Measurements from ENCODE around the gene TRAPPC14. TPM values are rescaled to one million over a fixed set of nuclear protein-coding genes. Genes with fewer than 3 reads are reported as not detected.

Gene TRAPPC14
- total and polyA plus RNA-seq, 4 experiments from 2014 or later, result 1.4 to 73.0 (median 37.1) TPM

- Histone ChIP-seq H3K27me3 (ENCODE audit: insufficient read depth, low read length) (no peaks in the 10 kb centered on the region), H3K4me3 (ENCODE audit: low read length in 2 of 2) (no peak overlapping the region), H3K4me1 (ENCODE audit: insufficient read depth, low read length) (peaks cover 71% of the 10 kb centered on the region), H3K9me3 (ENCODE audit: control insufficient read depth in 1 of 2, low read length in 2 of 2) (no peaks in the 10 kb centered on the region), H3K36me3 (ENCODE audit: insufficient read depth, low read length) (peaks cover 36% of the 10 kb centered on the region), H3K27ac (ENCODE audit: low read depth, low read length) (no peak overlapping the region)
- ChIA-PET POLR2A (ENCODE audit: partially characterized antibody) (interaction anchor here (1.2 to 6.4 kb wide), 3 partner anchors 14 to 24 kb away, joined by 3 to 53 read pairs (median 4); partner anchors contain the start of genes GAL3ST4, GPC2 and STAG3), CTCF (ENCODE audit: partially characterized antibody) (no interaction called here)
- Mint-ChIP-seq H3K27ac (peak overlapping the region in 1 of 7 donors; percentile 72), H3K9me3 (no peaks in the 10 kb centered on the region), H3K36me3 (peaks cover 17 to 53% of the 10 kb centered on the region in 2 donors), H3K27me3 (no peaks in the 10 kb centered on the region), H3K4me1 (peaks cover 26 to 70% (median 50%) of the 10 kb centered on the region in 4 donors), H3K4me3 (peak overlapping the region in 4 of 8 donors; percentile 3 to 29 (median 20))
- intact Hi-C loops (cut with micrococcal nuclease), result no loop called here
- no peak for DNase-seq
Observed at GRCh38 chr7:100153708-100154535, 4.6 kb downstream of the TRAPPC14 start.

- no peaks in the 10 kb centered on the region for H3K27me3 ChIP-seq (ENCODE audit: insufficient read depth, low read length)
- ChIA-PET POLR2A (ENCODE audit: partially characterized antibody) (interaction anchor here (6.5 kb wide), 1 partner anchor 13 kb away, joined by 95 read pairs; the partner anchor contains the start of gene GAL3ST4), CTCF (ENCODE audit: partially characterized antibody) (no interaction called here)
- H3K4me3 ChIP-seq (ENCODE audit: low read length in 2 of 2), result no peak overlapping the region
- DNase-seq, result no peak
- intact Hi-C loops (cut with micrococcal nuclease), result no loop called here
- H3K4me3 Mint-ChIP-seq, result peak overlapping the region in 1 of 8 donors; percentile 15
- no peaks in the 10 kb centered on the region for H3K9me3 ChIP-seq (ENCODE audit: control insufficient read depth in 1 of 2, low read length in 2 of 2)
- H3K27ac ChIP-seq (ENCODE audit: low read depth, low read length), result no peak overlapping the region
- peak overlapping the region in 4 of 7 donors; percentile 61 to 84 (median 68) for H3K27ac Mint-ChIP-seq
- peaks cover 70% of the 10 kb centered on the region for H3K4me1 ChIP-seq (ENCODE audit: insufficient read depth, low read length)
- H3K4me1 Mint-ChIP-seq, result peaks cover 32 to 74% (median 54%) of the 10 kb centered on the region in 4 donors
- peaks cover 17 to 57% of the 10 kb centered on the region in 2 donors for H3K36me3 Mint-ChIP-seq
- H3K36me3 ChIP-seq (ENCODE audit: insufficient read depth, low read length), result peaks cover 36% of the 10 kb centered on the region
- H3K27me3 Mint-ChIP-seq, result no peaks in the 10 kb centered on the region
- peaks cover 0 to 6% (median 0%) of the 10 kb centered on the region in 8 donors for H3K9me3 Mint-ChIP-seq
Observed at GRCh38 chr7:100152937-100153666, 5.4 kb downstream of the TRAPPC14 start.

- H3K4me3 Mint-ChIP-seq, result peak overlapping the region in 1 of 8 donors; percentile 29
- CTCF ChIA-PET (ENCODE audit: partially characterized antibody), result no interaction called here
- POLR2A ChIA-PET (ENCODE audit: partially characterized antibody), result interaction anchor here (6.5 kb wide), 1 partner anchor 13 kb away, joined by 95 read pairs; the partner anchor contains the start of gene GAL3ST4
- peaks cover 36% of the 10 kb centered on the region for H3K36me3 ChIP-seq (ENCODE audit: insufficient read depth, low read length)
- H3K27ac Mint-ChIP-seq, result peak overlapping the region in 6 of 7 donors; percentile 37 to 86 (median 79)
- peaks cover 14 to 53% of the 10 kb centered on the region in 2 donors for H3K36me3 Mint-ChIP-seq
- no peaks in the 10 kb centered on the region for H3K27me3 ChIP-seq (ENCODE audit: insufficient read depth, low read length)
- H3K27ac ChIP-seq (ENCODE audit: low read depth, low read length), result no peak overlapping the region
- H3K27me3 Mint-ChIP-seq, result no peaks in the 10 kb centered on the region
- H3K4me1 ChIP-seq (ENCODE audit: insufficient read depth, low read length), result peaks cover 69% of the 10 kb centered on the region
- H3K9me3 ChIP-seq (ENCODE audit: control insufficient read depth in 1 of 2, low read length in 2 of 2), result no peaks in the 10 kb centered on the region
- no peak overlapping the region for H3K4me3 ChIP-seq (ENCODE audit: low read length in 2 of 2)
- DNase-seq, result no peak
- intact Hi-C loops (cut with micrococcal nuclease), result no loop called here
- peaks cover 0 to 6% (median 0%) of the 10 kb centered on the region in 8 donors for H3K9me3 Mint-ChIP-seq
- H3K4me1 Mint-ChIP-seq, result peaks cover 28 to 72% (median 51%) of the 10 kb centered on the region in 4 donors
Observed at GRCh38 chr7:100152404-100152803, 6.1 kb downstream of the TRAPPC14 start.

GRCh38 chr7:100148559-100149328 is 9.8 kb downstream of the TRAPPC14 start, which contains the start of gene LAMTOR4:
Gene LAMTOR4 (plus strand): TSS chr7:100148918. CDS start chr7:100148973, 55 bp downstream.
- Mint-ChIP-seq H3K27me3 (no peaks in the 10 kb centered on the region), H3K4me3 (peak within 1 kb of the TSS; percentile 88 to 99 (median 94)), H3K36me3 (peaks cover 13 to 28% of the 10 kb centered on the region in 2 donors), H3K27ac (peak within 1 kb of the TSS; percentile 95 to 99 (median 97)), H3K9me3 (peaks cover 0 to 6% (median 0%) of the 10 kb centered on the region in 8 donors), H3K4me1 (peaks cover 18 to 45% (median 31%) of the 10 kb centered on the region in 4 donors)
- Histone ChIP-seq H3K27me3 (ENCODE audit: insufficient read depth, low read length) (no peaks in the 10 kb centered on the region), H3K36me3 (ENCODE audit: insufficient read depth, low read length) (peaks cover 16% of the 10 kb centered on the region), H3K4me3 (ENCODE audit: low read length in 2 of 2) (peak within 1 kb of the TSS; percentile 83 to 93), H3K27ac (ENCODE audit: low read depth, low read length) (peak within 1 kb of the TSS; percentile 92), H3K4me1 (ENCODE audit: insufficient read depth, low read length) (peaks cover 45% of the 10 kb centered on the region), H3K9me3 (ENCODE audit: control insufficient read depth in 1 of 2, low read length in 2 of 2) (no peaks in the 10 kb centered on the region)
- ChIA-PET CTCF (ENCODE audit: partially characterized antibody) (interaction anchor here (0.6 to 3.1 kb wide), 10 partner anchors 9 to 69 kb away, joined by 3 to 22 read pairs (median 5); partner anchors contain the start of gene TRAPPC14), POLR2A (ENCODE audit: partially characterized antibody) (interaction anchor here (0.6 to 6.5 kb wide), 26 partner anchors 8 to 287 kb away, joined by 3 to 95 read pairs (median 4); partner anchors contain the start of genes AP4M1, GAL3ST4, GPC2 and MBLAC1)
- intact Hi-C loops (cut with micrococcal nuclease), result loop anchor here (1.0 to 2.0 kb wide), 7 partner anchors 10 to 280 kb away; partner anchors contain the start of genes GPC2, STAG3, TRAPPC14 and ZCWPW1
- DNase-seq, result peak; percentile 94 to 99 (median 99)

- Mint-ChIP-seq H3K4me1 (peaks cover 18 to 40% (median 29%) of the 10 kb centered on the region in 4 donors), H3K27ac (peak overlapping the region; percentile 95 to 99 (median 97)), H3K4me3 (peak overlapping the region; percentile 88 to 99 (median 94)), H3K27me3 (no peaks in the 10 kb centered on the region), H3K36me3 (peaks cover 13 to 23% of the 10 kb centered on the region in 2 donors), H3K9me3 (peaks cover 0 to 6% (median 0%) of the 10 kb centered on the region in 8 donors)
- CTCF ChIA-PET (ENCODE audit: partially characterized antibody), result interaction anchor here (0.7 to 3.1 kb wide), 12 partner anchors 9 to 69 kb away, joined by 3 to 22 read pairs (median 4); partner anchors contain the start of gene TRAPPC14
- H3K9me3 ChIP-seq (ENCODE audit: control insufficient read depth in 1 of 2, low read length in 2 of 2), result no peaks in the 10 kb centered on the region
- POLR2A ChIA-PET (ENCODE audit: partially characterized antibody), result interaction anchor here (0.6 to 6.5 kb wide), 24 partner anchors 10 to 287 kb away, joined by 3 to 95 read pairs (median 6); partner anchors contain the start of genes AP4M1, GAL3ST4, GPC2 and MBLAC1
- H3K4me1 ChIP-seq (ENCODE audit: insufficient read depth, low read length), result peaks cover 40% of the 10 kb centered on the region
- DNase-seq, result no peak
- peak overlapping the region; percentile 70 to 83 for H3K4me3 ChIP-seq (ENCODE audit: low read length in 2 of 2)
- intact Hi-C loops (cut with micrococcal nuclease), result loop anchor here (1.0 to 2.0 kb wide), 7 partner anchors 10 to 280 kb away; partner anchors contain the start of genes GPC2, STAG3, TRAPPC14 and ZCWPW1
- H3K27ac ChIP-seq (ENCODE audit: low read depth, low read length), result peak overlapping the region; percentile 92
- H3K36me3 ChIP-seq (ENCODE audit: insufficient read depth, low read length), result peaks cover 11% of the 10 kb centered on the region
- H3K27me3 ChIP-seq (ENCODE audit: insufficient read depth, low read length), result no peaks in the 10 kb centered on the region
Observed at GRCh38 chr7:100148225-100148558, 10.3 kb downstream of the TRAPPC14 start.

- H3K4me3 Mint-ChIP-seq, result peak overlapping the region in 2 of 8 donors; percentile 22 to 94
- no peak overlapping the region for H3K4me3 ChIP-seq (ENCODE audit: low read length in 2 of 2)
- ChIA-PET POLR2A (ENCODE audit: partially characterized antibody) (interaction anchor here (0.8 to 6.5 kb wide), 9 partner anchors 12 to 73 kb away, joined by 3 to 95 read pairs (median 21); partner anchors contain the start of genes GAL3ST4, GPC2, MBLAC1 and PVRIG), CTCF (ENCODE audit: partially characterized antibody) (interaction anchor here (0.6 to 3.1 kb wide), 8 partner anchors 9 to 70 kb away, joined by 3 to 22 read pairs (median 5); no protein-coding TSS in a partner anchor)
- no peaks in the 10 kb centered on the region for H3K27me3 ChIP-seq (ENCODE audit: insufficient read depth, low read length)
- H3K9me3 ChIP-seq (ENCODE audit: control insufficient read depth in 1 of 2, low read length in 2 of 2), result no peaks in the 10 kb centered on the region
- peaks cover 3% of the 10 kb centered on the region for H3K36me3 ChIP-seq (ENCODE audit: insufficient read depth, low read length)
- peaks cover 8 to 15% of the 10 kb centered on the region in 2 donors for H3K36me3 Mint-ChIP-seq
- H3K27ac ChIP-seq (ENCODE audit: low read depth, low read length), result no peak overlapping the region
- no peaks in the 10 kb centered on the region for H3K27me3 Mint-ChIP-seq
- DNase-seq, result no peak
- intact Hi-C loops (cut with micrococcal nuclease), result no loop called here
- H3K9me3 Mint-ChIP-seq, result peaks cover 0 to 6% (median 0%) of the 10 kb centered on the region in 8 donors
- peaks cover 13 to 35% (median 22%) of the 10 kb centered on the region in 4 donors for H3K4me1 Mint-ChIP-seq
- H3K27ac Mint-ChIP-seq, result peak overlapping the region in 2 of 7 donors; percentile 78 to 97
- peaks cover 30% of the 10 kb centered on the region for H3K4me1 ChIP-seq (ENCODE audit: insufficient read depth, low read length)
Observed at GRCh38 chr7:100147278-100147677, 11.2 kb downstream of the TRAPPC14 start.

Measured in CD4-positive, alpha-beta memory T cell (primary cell).